Esophagus muscularis mucosa (tissue), 4 donors: ENCODE data around the gene ACTA1. TPM values are rescaled to one million over a fixed set of nuclear protein-coding genes. Genes with fewer than 3 reads are reported as not detected.
"Not testable (repeated sequence)": the region's sequence is repeated elsewhere in the genome, so short reads cannot be mapped to it uniquely, and the experiment has no call there.

Source experiments
- DNase-seq: peaks from one replicate; pipeline ENCODE4 v3.0.0-alpha.2; 2017; ENCODE audit errors: extremely low spot score
- H3K27ac ChIP-seq, 4 donors: fragments of 200-600 bp; sonication (generic); replicated peaks in 1 of 4; 1 replicate in 3 of 4; 2 replicates in 1 of 4; pipeline ENCODE4 v1.5.1; 2016 to 2019; ENCODE audit warnings: mild to moderate bottlenecking in 1 of 4
- H3K27me3 ChIP-seq, 4 donors: fragments of 200-600 bp; sonication (generic); one replicate each; pipeline versions ENCODE4 v1.5.1 to v1.6.0; 2016 to 2019
- H3K36me3 ChIP-seq, 4 donors: fragments of 200-600 bp; sonication (generic); one replicate each; pipeline ENCODE4 v1.5.1; 2016 to 2019
- H3K4me1 ChIP-seq, 4 donors: fragments of 200-600 bp; sonication (generic); one replicate each; pipeline ENCODE4 v1.5.1; 2016 to 2019
- H3K4me3 ChIP-seq, 4 donors: fragments of 200-600 bp; sonication (generic); 1 replicate in 2 of 4; 2 replicates in 2 of 4; pipeline ENCODE4 v1.5.1; 2016 to 2019; ENCODE audit warnings: mild to moderate bottlenecking in 4 of 4, moderate library complexity in 1 of 4
- H3K9me3 ChIP-seq, 4 donors: fragments of 200-600 bp; sonication (generic); 1 replicate in 3 of 4; 2 replicates in 1 of 4; pipeline ENCODE4 v1.5.1; 2016 to 2019
- EP300 ChIP-seq: sonication (generic); formaldehyde crosslinking; IDR thresholded peaks from one replicate; pipeline ENCODE4 v1.6.1; 2017; ENCODE audit warnings: antibody characterized with exemption
- POLR2A ChIP-seq: fragments of 450-650 bp; IDR thresholded peaks from one replicate; pipeline ENCODE4 v1.6.1; 2017; ENCODE audit warnings: antibody characterized with exemption, moderate library complexity, mild to moderate bottlenecking, low read depth
- POLR2AphosphoS5 ChIP-seq, 2 donors: sonication (generic); formaldehyde crosslinking; IDR thresholded peaks; one replicate each; pipeline ENCODE4 v1.6.1; 2017; ENCODE audit warnings: antibody characterized with exemption in 2 of 2
- WGBS: methylation state at CpG from one replicate; pipeline ENCODE4 v1.1.5; 2018; 5-methylcytosine and 5-hydroxymethylcytosine counted together
- intact Hi-C: fragments of 100-400 bp; cut with DNase I; formaldehyde crosslinking; loops from one replicate; pipeline ENCODE4 v1.15.1; 2023
- total RNA-seq, 4 donors: library from RNA; depleted of rRNA; stranded (reverse); fragments of >200 nt; gene quantifications; one replicate each; pipeline versions ENCODE4 v1.1.0 to v1.2.1, GENCODE V29; 2016
- TF ChIP-seq, protein P1 (sequence below), 3 experiments: fragments of 200-600 bp in 2 of 3; fragments of 450-650 bp in 1 of 3; sonication (generic) in 2 of 3; IDR thresholded peaks; one replicate each; pipeline ENCODE4 v1.5.1; 2017 to 2019; ENCODE audit warnings: antibody characterized with exemption in 3 of 3, mild to moderate bottlenecking in 2 of 3, moderate library complexity in 1 of 3

The ACTA1 gene
- total RNA-seq, 4 donors from 2014 or later = 0.29 to 0.58 (median 0.42) TPM; not detected in 1

GRCh38 chr1:229397762-229398161 is 36.1 kb downstream of the ACTA1 start:
- intact Hi-C loops = no loop called here
- TF ChIP-seq EP300 = no peak
- TF ChIP-seq POLR2AphosphoS5 (IDR thresholded peaks at IDR 0.05) = no peak
- TF ChIP-seq, protein P1, sequence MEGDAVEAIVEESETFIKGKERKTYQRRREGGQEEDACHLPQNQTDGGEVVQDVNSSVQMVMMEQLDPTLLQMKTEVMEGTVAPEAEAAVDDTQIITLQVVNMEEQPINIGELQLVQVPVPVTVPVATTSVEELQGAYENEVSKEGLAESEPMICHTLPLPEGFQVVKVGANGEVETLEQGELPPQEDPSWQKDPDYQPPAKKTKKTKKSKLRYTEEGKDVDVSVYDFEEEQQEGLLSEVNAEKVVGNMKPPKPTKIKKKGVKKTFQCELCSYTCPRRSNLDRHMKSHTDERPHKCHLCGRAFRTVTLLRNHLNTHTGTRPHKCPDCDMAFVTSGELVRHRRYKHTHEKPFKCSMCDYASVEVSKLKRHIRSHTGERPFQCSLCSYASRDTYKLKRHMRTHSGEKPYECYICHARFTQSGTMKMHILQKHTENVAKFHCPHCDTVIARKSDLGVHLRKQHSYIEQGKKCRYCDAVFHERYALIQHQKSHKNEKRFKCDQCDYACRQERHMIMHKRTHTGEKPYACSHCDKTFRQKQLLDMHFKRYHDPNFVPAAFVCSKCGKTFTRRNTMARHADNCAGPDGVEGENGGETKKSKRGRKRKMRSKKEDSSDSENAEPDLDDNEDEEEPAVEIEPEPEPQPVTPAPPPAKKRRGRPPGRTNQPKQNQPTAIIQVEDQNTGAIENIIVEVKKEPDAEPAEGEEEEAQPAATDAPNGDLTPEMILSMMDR (IDR thresholded peaks at IDR 0.05) = no peak
- no peak for TF ChIP-seq POLR2A
- WGBS = 50% methylated on average over 5 of the region's 5 CpGs
- H3K4me3 ChIP-seq = no peak overlapping the region
- H3K4me1 ChIP-seq = no peaks in the 10 kb centered on the region
- no peaks in the 10 kb centered on the region for H3K36me3 ChIP-seq
- no peaks in the 10 kb centered on the region for H3K9me3 ChIP-seq
- H3K27ac ChIP-seq = no peak overlapping the region
- H3K27me3 ChIP-seq = peaks cover 0 to 55% (median 3%) of the 10 kb centered on the region in 4 donors
- no peak for DNase-seq

GRCh38 chr1:229396585-229397206 is 37.2 kb downstream of the ACTA1 start:
- no peaks in the 10 kb centered on the region for H3K4me1 ChIP-seq
- DNase-seq = no peak

GRCh38 chr1:229394517-229394916 is 39.4 kb downstream of the ACTA1 start:
- intact Hi-C loops, H3K4me1 ChIP-seq, DNase-seq, H3K9me3 ChIP-seq, H3K36me3 ChIP-seq, H3K4me3 ChIP-seq, H3K27ac ChIP-seq: not testable (repeated sequence)
- WGBS = 91% methylated on average over 5 of the region's 5 CpGs
- peaks cover 0 to 46% (median 3%) of the 10 kb centered on the region in 4 donors for H3K27me3 ChIP-seq

More at GRCh38 chr1:229396585-229397206, 37.2 kb downstream of the ACTA1 start:
- H3K4me3 ChIP-seq = no peak overlapping the region
- TF ChIP-seq POLR2A (no peak), EP300 (no peak), POLR2AphosphoS5 (IDR thresholded peaks at IDR 0.05) (no peak)
- TF ChIP-seq, protein P1 (IDR thresholded peaks at IDR 0.05) = no peak
- H3K36me3 ChIP-seq = no peaks in the 10 kb centered on the region
- intact Hi-C loops = no loop called here
- peaks cover 0 to 49% (median 3%) of the 10 kb centered on the region in 4 donors for H3K27me3 ChIP-seq
- no peaks in the 10 kb centered on the region for H3K9me3 ChIP-seq
- no peak overlapping the region for H3K27ac ChIP-seq
- 43% methylated on average over 11 of the region's 11 CpGs for WGBS

- no peak overlapping the region for H3K4me3 ChIP-seq
- WGBS = 86% methylated on average over 4 of the region's 4 CpGs
- no peaks in the 10 kb centered on the region for H3K36me3 ChIP-seq
- H3K4me1 ChIP-seq = no peaks in the 10 kb centered on the region
- peaks cover 0 to 46% (median 3%) of the 10 kb centered on the region in 4 donors for H3K27me3 ChIP-seq
- intact Hi-C loops = no loop called here
- H3K9me3 ChIP-seq = peaks cover 0 to 5% (median 0%) of the 10 kb centered on the region in 4 donors
- DNase-seq = no peak
- TF ChIP-seq POLR2A (no peak), EP300 (no peak), POLR2AphosphoS5 (IDR thresholded peaks at IDR 0.05) (no peak)
- TF ChIP-seq, protein P1 (IDR thresholded peaks at IDR 0.05) = no peak
- H3K27ac ChIP-seq = no peak overlapping the region
Measured at GRCh38 chr1:229392936-229393335, 41.0 kb downstream of the ACTA1 start.

DNA sequence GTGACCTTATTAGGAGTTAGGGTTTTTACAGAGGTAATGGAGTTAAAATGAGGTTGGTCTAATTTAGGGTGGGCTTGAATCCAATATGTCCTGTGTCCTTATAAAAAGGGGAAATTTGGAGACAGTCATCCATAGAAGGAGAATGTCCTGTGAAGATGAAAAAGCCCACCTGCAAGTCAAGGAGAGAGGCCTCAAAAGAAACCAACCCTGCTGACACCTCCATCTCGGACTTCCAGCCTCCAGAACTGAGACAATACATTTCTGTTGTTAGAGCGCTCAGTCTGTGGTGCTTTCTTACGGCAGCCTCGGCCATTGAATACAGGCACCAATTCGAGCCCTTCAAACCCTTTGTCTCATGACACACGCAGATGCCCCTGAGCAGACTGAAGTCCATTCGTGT is 43.8 kb downstream of the ACTA1 start:
- H3K4me1 ChIP-seq = no peaks in the 10 kb centered on the region
- intact Hi-C loops = no loop called here
- no peak overlapping the region for H3K4me3 ChIP-seq
- no peak for TF ChIP-seq POLR2AphosphoS5 (IDR thresholded peaks at IDR 0.05)
- no peak for TF ChIP-seq POLR2A
- TF ChIP-seq EP300 = no peak
- TF ChIP-seq, protein P1 (IDR thresholded peaks at IDR 0.05) = no peak
- H3K9me3 ChIP-seq = peaks cover 0 to 5% (median 0%) of the 10 kb centered on the region in 4 donors
- WGBS = 90% methylated on average over 7 of the region's 7 CpGs
- H3K36me3 ChIP-seq = no peaks in the 10 kb centered on the region
- H3K27me3 ChIP-seq = peaks cover 0 to 34% (median 3%) of the 10 kb centered on the region in 4 donors
- H3K27ac ChIP-seq = no peak overlapping the region
- no peak for DNase-seq
